SJCRH30 (cell line): ENCODE data around the gene ZHX3. TPM values are rescaled to one million over a fixed set of nuclear protein-coding genes. Genes with fewer than 3 reads are reported as not detected.
A peak's percentile ranks its signal among the peaks of the same experiment; 100 is the strongest.

ENCODE experiments used
- DNase-seq, 2 experiments: peaks; one replicate each; pipeline ENCODE4 v3.0.0-alpha.2; 2015 to 2020
- H3K27ac ChIP-seq: fragments of 250-450 bp; sonication (Bioruptor Pico); 2 replicates; pipeline ENCODE4 v1.5.1; 2020; ENCODE audit warnings: mild to moderate bottlenecking, moderate library complexity
- H3K27me3 ChIP-seq: fragments of 250-450 bp; sonication (Bioruptor Pico); 2 replicates; pipeline ENCODE4 v1.5.1; 2020; ENCODE audit warnings: mild to moderate bottlenecking, moderate library complexity
- H3K36me3 ChIP-seq: fragments of 250-450 bp; sonication (Bioruptor Pico); 2 replicates; pipeline ENCODE4 v1.5.1; 2020; ENCODE audit warnings: mild to moderate bottlenecking, moderate library complexity
- H3K4me1 ChIP-seq: fragments of 250-450 bp; sonication (Bioruptor Pico); 2 replicates; pipeline ENCODE4 v1.5.1; 2020; ENCODE audit warnings: mild to moderate bottlenecking, moderate library complexity
- H3K4me3 ChIP-seq: fragments of 250-450 bp; sonication (Bioruptor Pico); 2 replicates; pipeline ENCODE4 v1.5.1; 2020; ENCODE audit warnings: mild to moderate bottlenecking, moderate library complexity
- H3K9me3 ChIP-seq: fragments of 250-450 bp; sonication (Bioruptor Pico); replicated peaks from 2 replicates; pipeline ENCODE4 v1.5.1; 2020; ENCODE audit warnings: mild to moderate bottlenecking, moderate library complexity
- total RNA-seq: library from RNA; depleted of rRNA; stranded (reverse); fragments of >200 nt; shearing (Covaris generic); gene quantifications from 2 replicates; pipeline ENCODE4 v1.2.3, GENCODE V29; 2014

ZHX3 gene
- total RNA-seq, 1 experiment from 2014 or later: 16.2 TPM

DNA sequence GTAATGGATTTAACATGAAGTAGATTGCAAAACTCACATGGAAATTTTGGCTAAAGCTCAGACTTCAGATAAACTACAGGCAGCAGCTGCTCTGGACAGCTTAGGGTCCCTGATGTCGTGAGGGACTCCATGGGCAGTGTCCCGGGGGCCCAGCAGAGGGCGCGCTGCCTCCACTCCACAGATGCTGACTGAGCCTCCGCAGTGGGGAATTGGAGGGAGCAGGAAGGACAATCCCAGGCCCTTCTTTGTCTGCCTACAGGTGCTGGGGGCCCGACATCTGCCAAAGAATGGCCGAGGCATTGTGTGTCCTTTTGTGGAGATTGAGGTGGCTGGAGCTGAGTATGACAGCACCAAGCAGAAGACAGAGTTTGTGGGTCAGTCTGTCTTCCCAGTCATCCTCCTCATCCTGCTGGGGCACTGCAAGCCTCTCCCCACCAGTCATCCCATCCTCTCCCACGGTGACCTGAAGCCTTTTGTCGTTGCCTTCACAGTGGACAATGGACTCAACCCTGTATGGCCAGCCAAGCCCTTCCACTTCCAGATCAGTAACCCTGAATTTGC lies 144.3 kb downstream of the ZHX3 start:
- Histone ChIP-seq H3K27ac (no peak overlapping the region), H3K4me1 (peaks cover 11% of the 10 kb centered on the region), H3K4me3 (no peak overlapping the region), H3K9me3 (no peaks in the 10 kb centered on the region), H3K27me3 (no peaks in the 10 kb centered on the region), H3K36me3 (peaks cover 85% of the 10 kb centered on the region)
- peak; percentile 80 to 90 for DNase-seq

DNA sequence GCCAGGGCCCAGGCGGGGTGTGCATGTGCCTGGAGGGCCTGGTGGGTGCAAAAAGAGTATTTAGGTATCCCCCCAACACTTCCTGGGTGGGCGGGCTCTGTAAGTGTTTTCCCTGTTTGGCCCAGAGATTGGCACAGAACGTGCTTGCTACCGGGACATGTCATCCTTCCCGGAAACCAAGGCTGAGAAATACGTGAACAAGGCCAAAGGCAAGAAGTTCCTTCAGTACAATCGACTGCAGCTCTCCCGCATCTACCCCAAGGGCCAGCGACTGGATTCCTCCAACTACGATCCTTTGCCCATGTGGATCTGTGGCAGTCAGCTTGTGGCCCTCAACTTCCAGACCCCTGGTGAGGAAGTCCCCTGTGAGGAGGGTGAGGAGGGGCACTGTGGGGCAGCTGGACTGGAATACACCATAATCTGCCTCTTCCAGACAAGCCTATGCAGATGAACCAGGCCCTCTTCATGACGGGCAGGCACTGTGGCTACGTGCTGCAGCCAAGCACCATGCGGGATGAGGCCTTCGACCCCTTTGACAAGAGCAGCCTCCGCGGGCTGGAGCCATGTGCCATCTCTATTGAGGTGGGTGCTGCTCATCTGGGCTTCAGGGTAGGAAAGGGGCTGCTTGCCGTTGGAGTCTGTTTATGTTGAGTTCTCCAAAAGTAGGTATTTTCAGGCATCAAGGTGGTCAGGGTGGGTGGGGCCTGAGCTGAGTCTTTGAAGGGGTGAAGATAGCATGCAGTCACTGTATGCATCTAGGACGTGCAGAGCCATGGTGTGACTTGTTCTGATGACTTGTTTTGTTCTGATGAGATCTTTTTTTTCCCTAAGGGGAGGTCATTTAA lies 145.0 kb downstream of the ZHX3 start:
- Histone ChIP-seq H3K4me1 (peaks cover 6% of the 10 kb centered on the region), H3K9me3 (no peaks in the 10 kb centered on the region), H3K27ac (no peak overlapping the region), H3K4me3 (no peak overlapping the region), H3K27me3 (no peaks in the 10 kb centered on the region), H3K36me3 (peaks cover 91% of the 10 kb centered on the region)
- DNase-seq: peak in 1 of 2 experiments; percentile 10

GRCh38 chr20:41171736-41172295 lies 145.7 kb downstream of the ZHX3 start:
- no peaks in the 10 kb centered on the region for H3K4me1 ChIP-seq
- peaks cover 91% of the 10 kb centered on the region for H3K36me3 ChIP-seq
- no peak overlapping the region for H3K27ac ChIP-seq
- no peaks in the 10 kb centered on the region for H3K9me3 ChIP-seq
- no peak for DNase-seq
- H3K4me3 ChIP-seq: no peak overlapping the region
- H3K27me3 ChIP-seq: no peaks in the 10 kb centered on the region

DNA sequence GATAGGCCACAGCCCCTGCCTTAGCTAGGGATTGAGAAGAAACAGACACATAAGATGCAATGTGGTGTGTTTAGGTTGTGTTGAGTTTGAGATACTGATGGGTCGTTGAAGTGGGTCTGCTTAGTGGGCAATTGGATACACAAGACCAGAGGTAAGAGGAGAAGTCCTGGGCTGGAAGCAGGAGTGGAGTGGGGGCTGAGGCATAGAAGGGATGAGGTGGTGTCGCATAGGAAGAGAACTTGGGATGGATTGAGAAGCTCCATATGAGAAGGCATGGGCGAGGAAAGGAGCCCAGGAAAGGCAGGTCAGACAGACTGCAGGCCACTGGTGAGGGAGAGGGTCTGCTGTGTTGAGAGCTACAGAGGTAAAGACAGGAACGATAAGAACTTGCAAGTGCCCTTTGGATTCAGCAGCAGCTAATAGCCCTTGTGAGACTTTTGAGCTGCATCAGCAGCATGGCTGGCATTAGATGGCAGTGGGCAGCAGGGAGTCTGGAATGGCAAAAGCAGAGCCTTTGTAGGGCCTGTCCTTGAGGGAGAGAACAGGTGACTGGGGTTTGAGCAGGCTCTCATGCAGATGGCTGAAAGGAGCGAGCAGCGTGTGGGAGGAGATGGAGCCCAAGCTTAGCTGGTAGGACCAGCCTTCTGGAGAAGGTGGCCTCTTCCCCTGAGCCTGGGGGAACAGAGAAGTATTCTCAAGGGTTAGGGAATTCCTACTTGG lies 147.0 kb downstream of the ZHX3 start:
- H3K9me3 ChIP-seq: no peaks in the 10 kb centered on the region
- DNase-seq: no peak
- H3K36me3 ChIP-seq: peaks cover 91% of the 10 kb centered on the region
- no peak overlapping the region for H3K27ac ChIP-seq
- H3K4me3 ChIP-seq: no peak overlapping the region
- no peaks in the 10 kb centered on the region for H3K27me3 ChIP-seq
- no peaks in the 10 kb centered on the region for H3K4me1 ChIP-seq

- Histone ChIP-seq H3K36me3 (peaks cover 95% of the 10 kb centered on the region), H3K27me3 (no peaks in the 10 kb centered on the region), H3K4me3 (no peak overlapping the region), H3K9me3 (no peaks in the 10 kb centered on the region), H3K27ac (no peak overlapping the region), H3K4me1 (no peaks in the 10 kb centered on the region)
- DNase-seq: no peak
Measured at GRCh38 chr20:41169791-41170351, 147.7 kb downstream of the ZHX3 start.

- H3K4me1 ChIP-seq: no peaks in the 10 kb centered on the region
- DNase-seq: no peak
- H3K4me3 ChIP-seq: no peak overlapping the region
- peaks cover 95% of the 10 kb centered on the region for H3K36me3 ChIP-seq
- H3K9me3 ChIP-seq: no peaks in the 10 kb centered on the region
- H3K27ac ChIP-seq: no peak overlapping the region
- no peaks in the 10 kb centered on the region for H3K27me3 ChIP-seq
Measured at GRCh38 chr20:41169162-41169690, 148.3 kb downstream of the ZHX3 start.

GRCh38 chr20:41168281-41169161 lies 149.0 kb downstream of the ZHX3 start:
- Histone ChIP-seq H3K27me3 (no peaks in the 10 kb centered on the region), H3K36me3 (peaks cover 95% of the 10 kb centered on the region), H3K9me3 (no peaks in the 10 kb centered on the region), H3K4me3 (no peak overlapping the region), H3K4me1 (no peaks in the 10 kb centered on the region), H3K27ac (no peak overlapping the region)
- DNase-seq: no peak

GRCh38 chr20:41167481-41168253 lies 149.9 kb downstream of the ZHX3 start:
- DNase-seq: no peak
- H3K9me3 ChIP-seq: no peaks in the 10 kb centered on the region

DNA sequence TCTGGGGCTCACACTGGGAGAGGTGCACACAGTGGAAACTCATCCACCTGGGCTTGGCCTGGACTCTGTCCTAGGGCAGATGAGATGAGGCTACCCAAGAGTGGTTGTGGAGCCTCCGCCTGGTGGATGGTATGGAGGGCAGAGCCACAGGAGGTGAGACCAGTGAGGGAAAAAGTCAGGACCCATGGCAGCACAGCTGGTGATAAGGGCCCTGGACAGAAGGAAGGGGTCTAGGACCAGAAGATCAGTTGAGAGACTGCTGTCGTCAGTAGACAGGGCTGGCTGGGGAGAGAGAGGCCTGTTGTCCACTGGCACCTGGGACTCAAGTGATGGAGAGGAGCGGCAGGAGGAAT lies 150.4 kb downstream of the ZHX3 start:
- Histone ChIP-seq H3K4me3 (no peak overlapping the region), H3K27me3 (no peaks in the 10 kb centered on the region), H3K9me3 (no peaks in the 10 kb centered on the region), H3K36me3 (peaks cover 97% of the 10 kb centered on the region), H3K27ac (no peak overlapping the region), H3K4me1 (no peaks in the 10 kb centered on the region)
- DNase-seq: no peak

More at GRCh38 chr20:41167481-41168253, 149.9 kb downstream of the ZHX3 start:
- H3K27ac ChIP-seq: no peak overlapping the region
- no peaks in the 10 kb centered on the region for H3K4me1 ChIP-seq
- H3K27me3 ChIP-seq: no peaks in the 10 kb centered on the region
- H3K36me3 ChIP-seq: peaks cover 97% of the 10 kb centered on the region
- H3K4me3 ChIP-seq: no peak overlapping the region

- no peak overlapping the region for H3K4me3 ChIP-seq
- no peak overlapping the region for H3K27ac ChIP-seq
- H3K9me3 ChIP-seq: no peaks in the 10 kb centered on the region
- H3K36me3 ChIP-seq: peaks cover 96% of the 10 kb centered on the region
- DNase-seq: no peak
- H3K4me1 ChIP-seq: no peaks in the 10 kb centered on the region
- no peaks in the 10 kb centered on the region for H3K27me3 ChIP-seq
Measured at GRCh38 chr20:41166201-41167117, 151.1 kb downstream of the ZHX3 start.

DNA sequence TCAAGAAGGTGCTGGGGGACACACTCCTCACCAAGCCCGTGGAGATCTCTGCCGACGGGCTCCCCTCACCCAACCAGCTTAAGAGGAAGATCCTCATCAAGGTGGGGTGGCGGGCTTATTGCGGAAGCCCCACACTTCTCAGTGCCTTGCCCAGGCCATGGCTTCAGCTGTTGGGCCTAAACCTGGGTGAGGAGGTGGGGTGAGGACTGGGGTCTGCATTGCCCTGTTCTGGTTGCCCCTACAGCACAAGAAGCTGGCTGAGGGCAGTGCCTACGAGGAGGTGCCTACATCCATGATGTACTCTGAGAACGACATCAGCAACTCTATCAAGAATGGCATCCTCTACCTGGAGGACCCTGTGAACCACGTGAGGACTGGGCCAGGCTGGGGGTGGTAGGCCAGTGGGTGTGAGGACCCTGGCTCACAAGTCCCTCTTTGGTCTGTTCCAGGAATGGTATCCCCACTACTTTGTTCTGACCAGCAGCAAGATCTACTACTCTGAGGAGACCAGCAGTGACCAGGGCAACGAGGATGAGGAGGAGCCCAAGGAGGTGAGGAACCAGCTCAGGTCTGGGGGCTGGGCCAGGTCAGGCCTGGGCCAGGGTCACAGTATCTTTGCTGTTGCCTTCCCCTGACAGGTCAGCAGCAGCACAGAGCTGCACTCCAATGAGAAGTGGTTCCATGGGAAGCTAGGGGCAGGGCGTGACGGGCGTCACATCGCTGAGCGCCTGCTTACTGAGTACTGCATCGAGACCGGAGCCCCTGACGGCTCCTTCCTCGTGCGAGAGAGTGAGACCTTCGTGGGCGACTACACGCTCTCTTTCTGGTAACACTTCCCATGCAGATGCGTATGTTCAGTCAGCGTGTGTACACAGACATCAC lies 152.3 kb downstream of the ZHX3 start:
- no peaks in the 10 kb centered on the region for H3K4me1 ChIP-seq
- H3K27me3 ChIP-seq: no peaks in the 10 kb centered on the region
- H3K36me3 ChIP-seq: peaks cover 92% of the 10 kb centered on the region
- no peak overlapping the region for H3K4me3 ChIP-seq
- no peaks in the 10 kb centered on the region for H3K9me3 ChIP-seq
- no peak overlapping the region for H3K27ac ChIP-seq
- no peak for DNase-seq

DNA sequence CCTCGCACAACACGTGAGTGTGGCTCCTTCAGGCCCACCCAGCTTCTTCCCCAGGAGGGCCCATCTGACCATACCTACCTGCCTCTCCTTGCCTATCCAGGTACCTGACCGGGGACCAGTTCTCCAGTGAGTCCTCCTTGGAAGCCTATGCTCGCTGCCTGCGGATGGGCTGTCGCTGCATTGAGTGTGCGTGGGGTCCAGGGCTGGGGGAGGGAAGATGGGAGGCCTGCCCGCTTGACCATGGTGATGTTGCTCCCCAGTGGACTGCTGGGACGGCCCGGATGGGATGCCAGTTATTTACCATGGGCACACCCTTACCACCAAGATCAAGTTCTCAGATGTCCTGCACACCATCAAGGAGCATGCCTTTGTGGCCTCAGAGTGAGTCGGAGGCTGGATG lies 153.7 kb downstream of the ZHX3 start:
- no peak overlapping the region for H3K4me3 ChIP-seq
- no peak for DNase-seq
- H3K27me3 ChIP-seq: no peaks in the 10 kb centered on the region
- H3K9me3 ChIP-seq: no peaks in the 10 kb centered on the region
- H3K36me3 ChIP-seq: peaks cover 90% of the 10 kb centered on the region
- no peak overlapping the region for H3K27ac ChIP-seq
- H3K4me1 ChIP-seq: no peaks in the 10 kb centered on the region
